Stimulated activated naive CD4-positive, alpha-beta T cell (primary cell): ENCODE measurements around the gene SERPINA1.
"Not testable (repeated sequence)": the region's sequence is repeated elsewhere in the genome, so short reads cannot be mapped to it uniquely, and the experiment has no call there.

Experiments used
- DNase-seq, 6 experiments: peaks; one replicate each; lab custom pipeline; 2025; lab: John Stamatoyannopoulos, UW

Gene SERPINA1

DNA sequence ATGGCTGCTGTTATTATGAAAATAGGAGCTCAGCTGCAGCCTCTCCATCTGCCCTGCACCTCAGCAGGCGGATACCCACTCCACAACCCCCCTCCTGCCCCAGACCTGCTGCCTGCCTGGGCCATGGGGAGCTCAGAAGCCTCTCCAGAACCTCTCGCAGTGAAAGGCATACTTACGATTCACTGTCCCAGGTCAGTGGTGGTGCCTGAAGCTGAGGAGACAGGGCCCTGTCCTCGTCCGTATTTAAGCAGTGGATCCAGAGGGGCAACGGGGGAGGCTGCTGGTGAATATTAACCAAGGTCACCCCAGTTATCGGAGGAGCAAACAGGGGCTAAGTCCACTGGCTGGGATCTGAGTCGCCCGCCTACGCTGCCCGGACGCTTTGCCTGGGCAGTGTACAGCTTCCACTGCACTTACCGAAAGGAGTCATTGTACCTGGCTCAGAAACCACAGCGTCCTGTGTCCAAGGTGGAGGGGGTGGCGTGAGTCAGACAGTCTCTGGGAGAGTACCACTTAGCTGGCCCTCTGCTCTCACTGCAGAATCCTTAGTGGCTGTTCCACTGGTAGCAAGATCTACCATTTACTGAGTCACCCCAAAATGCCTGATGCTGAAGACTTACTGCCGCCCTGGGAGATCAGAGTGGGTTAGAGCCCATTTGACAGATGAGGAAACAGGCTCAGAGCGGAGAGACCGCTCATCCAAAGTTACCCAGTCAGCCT is at the start of gene SERPINA1:
Gene SERPINA1, minus strand, starts transcription at position 219 of the 720 bp plus-strand sequence. CDS start 5,365 bp downstream, outside the sequence.
- no peak for DNase-seq

DNA sequence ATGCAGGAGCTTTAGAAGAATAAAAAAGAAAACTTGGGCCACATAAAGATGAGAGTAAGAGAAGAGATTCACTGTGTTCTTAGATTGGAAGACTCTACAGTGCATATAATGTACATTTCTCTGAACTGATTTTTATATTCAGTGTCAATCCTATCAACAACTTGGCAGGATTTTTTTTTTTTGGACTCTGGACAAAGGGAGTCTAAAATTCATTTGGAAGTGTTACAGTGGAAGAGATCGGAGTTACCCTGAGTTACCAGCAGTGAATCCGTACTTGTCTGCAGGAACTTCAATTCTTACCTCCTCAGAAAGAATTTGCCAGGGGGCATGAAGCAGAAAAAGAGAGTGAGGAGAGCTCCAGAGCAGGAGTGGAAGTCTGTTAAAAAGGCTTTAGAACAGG is 40.2 kb upstream of the SERPINA1 start:
- no peak for DNase-seq

DNA sequence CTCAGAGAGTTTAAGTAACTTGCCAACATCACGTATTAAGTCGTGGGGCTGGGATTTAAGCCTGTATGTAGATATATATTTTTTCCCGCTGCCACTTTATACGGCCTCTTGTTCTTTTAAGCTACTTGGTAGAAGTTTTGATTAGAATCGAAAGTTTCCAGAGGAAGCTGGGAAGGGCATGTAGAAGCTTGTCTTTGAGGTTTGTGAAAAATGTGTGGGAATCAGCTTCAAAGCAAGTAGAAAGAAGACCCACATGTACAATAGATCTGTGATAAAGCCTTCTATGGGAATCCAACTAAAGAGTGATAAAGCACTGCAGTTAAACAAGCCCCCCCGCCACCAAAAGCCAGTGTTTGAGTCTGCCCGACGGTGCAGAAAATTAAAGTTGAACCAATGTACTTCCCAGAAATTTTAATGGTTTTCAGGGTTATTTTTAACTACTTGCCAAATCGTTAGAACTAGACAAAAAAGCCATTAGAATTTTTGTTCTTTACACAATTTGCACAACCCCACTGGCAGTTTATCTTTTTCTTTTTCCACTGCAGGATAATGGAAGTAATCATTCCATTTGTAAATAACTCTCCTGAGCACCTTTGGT is 38.7 kb upstream of the SERPINA1 start:
- DNase-seq, result no peak

DNA sequence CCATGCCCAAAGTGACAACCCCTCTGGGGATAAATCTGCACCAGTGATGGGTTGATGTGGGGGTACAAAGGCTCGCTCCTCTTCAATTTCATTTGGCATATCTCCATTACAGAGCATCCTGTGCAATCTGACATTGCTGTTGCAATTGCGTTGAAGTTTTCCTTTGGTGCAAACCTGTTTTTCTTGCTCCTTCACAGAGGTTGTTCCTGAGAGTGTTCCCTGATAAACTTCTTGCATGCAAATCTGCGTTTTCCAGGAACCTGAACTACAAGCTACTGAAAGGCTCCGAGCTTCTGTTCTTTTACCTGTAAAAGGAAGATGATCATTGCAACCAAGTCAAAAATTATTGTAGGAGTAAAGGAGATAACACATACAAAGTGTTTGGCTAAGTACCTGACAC is 38.1 kb upstream of the SERPINA1 start:
- no peak for DNase-seq

DNA sequence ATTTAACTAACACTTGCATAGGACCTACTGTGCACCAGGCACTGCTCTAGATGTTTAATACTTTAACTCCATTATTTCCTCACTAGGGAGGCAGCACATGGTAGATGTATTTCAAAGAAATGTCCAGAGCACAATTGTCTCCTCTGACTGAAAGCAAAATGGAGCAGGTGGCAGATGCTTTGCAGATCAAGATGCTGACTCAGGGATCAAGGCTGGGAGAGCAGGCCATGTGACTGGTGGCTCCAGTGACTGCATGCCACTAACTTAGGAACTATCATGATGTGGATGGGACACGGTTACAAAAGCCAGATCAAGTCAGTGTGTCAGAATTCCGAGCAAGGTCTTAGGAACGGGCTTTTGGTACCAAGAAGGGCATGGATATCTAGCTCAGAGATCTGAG is 36.0 kb upstream of the SERPINA1 start:
- no peak for DNase-seq

DNA sequence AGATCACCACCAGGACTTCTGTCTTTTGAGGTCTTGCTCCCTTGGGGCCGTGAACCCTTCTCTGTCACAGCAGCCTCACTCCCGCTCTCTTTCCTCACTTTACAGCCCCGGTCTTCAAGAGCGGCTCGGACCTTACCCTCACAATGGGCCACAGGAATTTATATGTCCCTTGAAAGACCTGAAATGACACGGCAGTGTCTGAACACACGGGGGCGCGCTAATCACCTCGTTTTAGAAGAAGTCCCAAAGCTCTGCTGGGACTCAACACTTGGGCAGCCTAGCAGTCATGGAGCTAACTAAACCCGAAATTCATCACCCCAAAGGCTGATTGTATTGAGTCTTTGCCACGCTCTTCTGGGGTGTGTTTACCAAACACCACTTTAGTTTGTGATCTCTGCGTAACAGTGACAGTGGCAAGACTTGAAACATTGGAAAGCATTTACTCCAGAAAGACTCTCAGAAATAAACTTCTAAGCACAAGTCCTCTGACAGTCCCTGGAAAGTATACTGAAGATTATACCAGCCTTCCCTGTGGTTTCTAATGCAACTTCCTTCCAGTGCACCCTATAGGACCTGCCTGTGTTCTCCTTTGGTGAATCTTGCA is 35.2 kb upstream of the SERPINA1 start:
- no peak for DNase-seq

DNA sequence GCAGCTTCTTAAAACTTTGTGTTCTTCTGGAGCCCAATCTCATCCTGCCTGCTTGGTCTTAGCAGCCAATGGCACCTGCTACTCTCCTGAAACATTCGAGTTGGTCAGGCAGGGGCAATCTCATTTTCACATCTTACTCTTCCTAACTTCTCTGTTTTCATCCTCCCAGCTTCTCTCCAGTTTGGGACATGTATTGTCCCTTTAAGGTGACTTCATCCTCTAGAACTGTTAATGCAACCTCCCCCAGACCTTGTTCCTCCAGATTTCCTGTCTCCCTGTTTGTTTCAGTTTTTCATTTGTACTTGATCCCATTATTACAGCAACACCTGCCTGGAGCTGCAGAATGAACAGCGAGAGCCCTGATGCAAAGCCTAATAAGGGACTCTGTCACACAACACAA is 32.9 kb upstream of the SERPINA1 start:
- DNase-seq, result no peak

DNA sequence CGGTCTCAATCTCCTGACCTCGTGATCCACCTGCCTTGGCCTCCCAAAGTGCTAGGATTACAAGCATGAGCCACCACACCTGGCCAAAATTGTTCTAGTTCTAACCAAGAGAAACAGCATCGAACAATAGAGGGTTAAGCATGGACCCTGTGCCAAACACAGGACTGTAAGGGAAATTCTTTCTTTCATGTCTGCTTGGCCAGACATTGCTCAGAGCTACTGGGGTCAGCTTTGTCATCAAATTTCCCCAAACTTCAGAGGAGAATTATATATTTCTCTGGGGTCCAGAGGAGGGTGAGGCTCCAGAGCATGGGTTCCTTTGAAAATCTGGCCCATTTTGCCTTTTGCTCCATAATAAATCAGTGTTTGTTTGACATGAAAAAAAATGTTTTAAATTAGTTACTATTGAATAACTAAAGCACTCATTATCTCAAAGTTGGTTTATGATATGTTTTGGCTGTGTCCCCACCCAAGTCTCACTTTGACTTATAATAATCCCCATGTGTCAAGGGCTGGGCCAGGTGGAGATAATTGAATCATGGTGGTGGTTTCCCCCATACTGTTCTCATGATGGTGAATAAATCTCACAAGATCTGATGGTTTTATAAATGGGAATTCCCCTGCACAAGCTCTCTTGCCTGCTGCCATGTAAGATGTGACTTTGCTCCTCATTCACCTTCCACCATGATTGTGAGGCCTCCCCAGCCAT is 29.2 kb upstream of the SERPINA1 start:
- DNase-seq, result not testable (repeated sequence)

DNA sequence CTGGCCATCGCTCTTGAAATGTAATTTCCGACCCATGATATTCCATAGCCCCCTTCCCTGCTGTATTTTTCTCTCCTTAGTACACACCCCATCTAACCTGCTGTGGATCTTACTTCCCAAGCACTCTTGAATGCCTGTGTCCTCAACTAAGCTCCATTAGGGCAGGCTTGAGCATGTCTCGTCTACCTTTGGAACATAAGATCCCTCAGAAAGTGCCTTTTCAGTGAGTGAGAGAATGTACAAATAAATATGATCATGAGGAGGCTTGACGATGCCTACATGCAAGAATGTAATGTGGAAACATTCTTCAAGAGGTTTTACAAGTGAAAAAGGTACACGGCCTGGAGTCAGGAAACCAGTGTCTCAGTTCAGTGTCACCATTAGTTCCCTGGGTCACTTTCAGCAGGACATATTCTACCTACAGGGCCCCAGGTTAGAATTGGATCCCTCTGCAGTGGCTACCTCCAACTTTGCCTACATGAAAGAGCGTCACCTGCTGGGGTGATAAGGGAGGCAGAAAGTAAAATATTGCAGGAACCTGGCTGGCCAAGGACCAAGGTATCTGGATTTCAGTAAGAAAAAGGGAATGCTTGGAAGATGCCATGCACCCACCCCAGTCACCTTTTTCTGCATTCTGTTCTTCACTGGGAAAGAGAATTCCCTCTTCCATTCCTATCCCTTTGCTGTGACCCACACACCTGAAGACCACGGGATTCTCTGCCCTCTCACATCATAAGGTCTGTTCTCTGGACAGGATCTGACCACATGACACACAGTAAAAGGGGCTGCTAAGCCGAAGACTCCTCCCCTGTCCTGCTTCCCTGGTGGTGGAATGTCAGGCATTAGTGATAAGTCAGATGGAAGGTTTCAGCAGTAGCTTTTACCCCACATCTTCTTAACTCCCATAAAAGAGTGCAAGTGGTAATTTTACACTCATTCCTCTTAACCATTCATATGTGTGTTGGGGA is 24.6 kb upstream of the SERPINA1 start:
- no peak for DNase-seq

DNA sequence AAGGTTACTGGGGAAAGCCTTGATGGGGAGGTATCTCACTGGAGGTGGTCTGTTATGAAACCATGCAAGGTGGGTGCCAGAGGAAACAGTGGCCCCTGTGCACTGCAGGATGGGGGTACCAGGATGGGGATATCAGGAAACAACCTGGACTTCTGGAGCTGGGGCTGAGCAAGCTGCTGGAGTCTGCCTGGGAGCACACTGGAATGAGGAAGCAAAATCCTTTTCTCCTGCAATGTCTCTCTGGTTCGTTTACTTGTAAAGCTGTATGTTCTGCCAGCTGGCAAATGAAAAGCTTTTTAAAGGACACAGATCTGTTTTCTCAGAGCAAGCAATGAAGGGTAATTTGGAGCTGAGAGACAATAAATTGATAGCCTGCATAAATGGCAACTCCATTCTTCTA is 23.2 kb upstream of the SERPINA1 start:
- no peak for DNase-seq

DNA sequence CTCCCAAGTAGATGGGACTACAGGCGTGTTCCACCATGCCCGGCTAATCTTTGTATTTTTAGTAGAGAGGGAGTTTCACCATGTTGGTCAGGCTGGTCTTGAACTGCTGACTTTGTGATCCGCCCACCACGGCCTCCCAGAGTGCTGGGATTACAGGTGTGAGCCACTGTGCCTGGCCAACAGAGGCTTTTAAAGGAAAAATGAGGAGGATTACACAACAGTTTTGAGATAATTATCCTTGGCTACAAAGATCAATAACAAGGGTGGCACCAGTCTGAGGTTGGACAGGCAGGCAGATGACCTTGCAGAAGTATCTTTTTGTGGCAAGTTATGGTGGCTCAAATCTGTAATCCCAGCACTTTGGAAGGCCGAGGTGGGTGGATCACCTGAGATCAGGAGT is 21.0 kb upstream of the SERPINA1 start:
- DNase-seq, result not testable (repeated sequence)

DNA sequence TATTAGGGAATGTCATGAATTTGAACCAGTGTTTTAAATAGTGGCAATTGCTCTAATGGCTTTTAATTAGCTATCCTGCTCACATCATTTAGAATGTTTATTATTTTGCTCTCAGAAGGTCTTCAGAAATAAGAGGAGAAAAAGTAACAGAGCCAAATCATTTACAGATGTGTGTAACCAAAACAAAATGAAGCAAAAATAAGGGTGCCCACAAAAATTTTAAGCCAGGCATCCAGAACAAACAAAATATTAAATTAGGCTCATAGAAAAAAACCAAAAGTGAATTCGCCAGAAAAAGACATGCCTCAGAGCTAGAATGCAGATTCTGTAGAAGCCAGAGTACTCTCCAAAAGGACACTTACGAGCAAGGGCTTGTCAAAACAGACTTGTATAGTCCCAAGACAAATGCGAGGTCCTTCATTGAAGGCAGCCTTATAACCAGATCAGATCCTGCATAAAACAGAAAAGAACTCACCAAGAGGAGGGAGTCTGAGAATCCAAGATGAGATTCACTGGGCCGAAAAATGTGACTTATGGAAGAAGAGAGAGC is 20.2 kb upstream of the SERPINA1 start:
- no peak for DNase-seq

DNA sequence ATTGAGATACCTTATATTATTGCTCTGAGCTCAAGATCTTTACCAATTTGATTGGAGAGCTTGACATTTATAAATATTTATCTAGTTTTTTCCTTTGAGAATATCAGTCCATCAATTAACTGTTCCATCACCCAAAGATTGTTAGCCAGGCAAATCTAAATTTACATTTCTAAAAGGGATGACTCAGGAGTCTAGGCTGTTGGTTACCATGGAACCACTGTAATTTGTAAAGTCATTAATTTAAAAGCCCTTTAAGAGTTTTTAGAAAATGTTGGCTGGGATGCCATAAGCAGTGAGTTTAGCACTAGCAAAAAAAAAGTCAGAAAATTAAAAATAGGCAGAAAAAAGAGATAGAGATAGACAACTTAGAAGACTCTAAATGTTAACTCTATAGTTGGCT is 19.5 kb upstream of the SERPINA1 start:
- no peak for DNase-seq

DNA sequence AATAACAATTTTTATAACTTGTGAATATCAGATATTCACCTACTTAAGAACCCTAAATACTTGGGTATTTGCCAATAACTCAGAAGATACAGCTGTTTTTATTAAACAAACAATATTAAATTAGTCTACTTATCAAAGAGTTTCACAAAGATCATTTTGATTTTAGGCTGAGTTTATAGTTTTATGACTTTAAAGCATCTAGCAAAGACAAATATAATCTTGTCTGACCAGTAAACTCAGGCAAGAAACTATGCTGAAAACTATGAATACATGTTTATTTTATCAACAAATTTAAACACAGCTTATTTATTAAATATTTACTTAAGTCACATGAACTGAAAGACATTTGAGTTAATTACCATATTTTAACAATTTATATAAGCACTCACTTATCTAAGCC is 18.5 kb upstream of the SERPINA1 start:
- no peak for DNase-seq

DNA sequence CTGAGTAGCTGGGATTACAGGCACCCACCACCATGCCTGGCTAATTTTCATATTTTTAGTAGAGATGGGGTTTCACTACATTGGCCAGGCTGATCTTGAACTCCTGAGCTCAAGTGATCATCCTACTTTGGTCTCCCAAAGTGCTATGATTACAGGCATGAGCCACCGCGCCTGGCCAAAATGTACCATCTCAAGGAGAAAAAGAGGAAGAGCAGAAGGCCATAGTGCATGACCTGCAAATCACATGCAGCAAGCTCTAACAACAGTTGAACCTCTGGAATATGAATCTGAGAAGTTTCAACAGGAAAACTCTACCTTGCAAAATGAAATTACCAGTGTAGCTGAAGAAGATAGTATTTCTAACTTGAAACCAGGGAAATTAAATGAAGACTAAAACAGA is 17.1 kb upstream of the SERPINA1 start:
- DNase-seq, result no peak

DNA sequence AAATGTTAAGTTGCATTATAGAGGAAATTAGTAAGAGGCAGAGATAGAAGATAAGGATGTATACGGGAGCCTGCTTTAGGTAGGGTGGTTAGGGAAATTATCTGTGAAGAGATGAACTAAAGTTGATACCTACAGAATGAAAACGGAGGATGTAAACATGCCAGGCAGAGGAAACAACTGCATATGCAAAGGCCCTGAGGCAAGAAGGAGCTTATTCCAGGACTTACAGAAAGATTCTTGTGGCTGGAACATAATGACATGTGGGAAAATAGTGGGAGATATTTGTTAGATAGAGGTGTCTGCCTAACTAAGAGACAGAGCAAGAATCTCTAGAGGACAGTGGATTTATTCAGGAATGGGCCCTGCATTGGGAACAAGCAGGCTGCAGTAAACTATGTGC is 16.2 kb upstream of the SERPINA1 start:
- no peak for DNase-seq

DNA sequence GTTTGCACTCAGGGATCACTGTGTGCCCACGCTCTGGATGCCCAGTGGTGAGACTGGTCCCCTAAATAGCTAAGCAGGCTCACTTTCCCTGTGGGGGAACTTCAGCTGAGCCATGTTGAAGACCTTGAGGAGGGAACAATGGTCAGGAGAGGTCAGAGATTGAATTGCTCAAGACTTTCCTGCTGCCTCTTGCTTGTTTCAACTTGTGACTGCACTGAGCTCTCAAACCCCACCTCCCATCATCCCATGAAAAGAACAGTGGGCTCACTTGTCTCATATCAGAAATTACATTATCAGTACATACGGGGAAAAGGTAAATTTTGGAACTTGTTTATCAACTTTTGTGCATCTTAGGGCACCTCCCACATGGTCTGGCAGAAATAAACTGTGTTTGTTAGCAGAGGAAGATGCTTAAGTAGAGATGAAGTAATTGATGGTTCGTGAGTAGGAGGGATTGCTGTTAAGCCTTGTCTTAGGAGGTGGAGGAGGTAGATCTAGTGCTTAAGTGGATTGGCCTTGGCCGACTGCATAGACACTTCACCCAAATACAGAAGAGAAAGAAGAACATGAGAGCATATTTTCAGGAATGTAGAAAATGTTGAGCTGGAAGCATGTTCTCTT is 15.0 kb upstream of the SERPINA1 start:
- no peak for DNase-seq

DNA sequence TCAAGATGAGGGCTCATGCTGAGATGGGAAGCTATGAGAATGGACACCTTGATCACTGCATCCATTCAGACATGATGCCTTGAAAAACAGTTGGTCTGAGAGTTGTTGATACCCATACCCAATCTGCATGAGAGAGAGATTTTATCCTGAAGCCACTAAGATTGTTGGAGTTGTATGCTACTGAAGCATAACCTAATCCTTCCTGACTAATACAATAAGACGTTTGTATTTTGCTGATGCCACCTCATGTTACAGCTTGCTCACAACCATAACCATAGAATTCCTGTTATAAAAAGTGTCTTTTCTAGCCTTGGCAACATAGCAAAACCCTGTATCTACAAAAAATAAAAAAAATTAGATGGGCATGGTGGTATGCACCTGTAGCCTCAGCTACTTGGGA is 12.7 kb upstream of the SERPINA1 start:
- DNase-seq, result no peak

DNA sequence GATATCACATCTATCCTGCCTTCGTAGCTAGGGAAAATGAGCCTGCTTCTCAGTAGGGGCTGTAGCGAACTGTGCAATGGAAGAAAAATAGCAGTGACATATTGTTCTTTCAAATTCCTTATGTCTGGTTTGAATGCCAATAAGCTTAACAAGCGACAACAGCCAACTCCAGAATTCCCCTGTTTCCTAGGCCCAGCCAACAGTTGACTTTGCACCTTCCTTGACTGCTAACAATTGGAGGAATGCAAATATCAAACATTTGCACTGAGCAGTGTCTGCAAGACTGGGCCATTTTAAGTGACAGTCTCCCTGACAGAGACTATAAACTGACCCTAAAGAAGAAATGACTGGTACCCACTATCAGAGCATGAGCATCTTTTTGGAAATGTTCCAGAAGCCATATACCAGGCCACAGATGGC is 12.0 kb upstream of the SERPINA1 start:
- no peak for DNase-seq

DNA sequence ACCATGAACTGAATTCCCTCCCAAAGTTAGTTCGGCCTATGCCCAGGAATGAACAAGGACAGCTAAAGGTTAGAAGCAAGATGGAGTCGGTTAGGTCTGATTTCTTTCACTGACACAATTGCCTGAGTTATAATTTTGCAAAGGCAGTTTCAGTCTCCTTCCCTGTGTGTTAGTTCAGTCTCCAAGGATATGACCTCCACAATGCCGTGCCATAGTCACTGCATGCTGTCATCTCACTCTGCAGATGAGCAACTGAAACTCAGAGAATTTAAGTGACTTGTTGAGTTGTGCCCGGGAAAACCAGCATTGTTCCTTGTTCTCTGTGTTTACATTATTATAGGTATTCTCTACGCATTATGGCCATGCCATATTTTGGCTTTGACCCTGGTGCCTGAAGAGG is 10.1 kb upstream of the SERPINA1 start:
- DNase-seq, result no peak

DNA sequence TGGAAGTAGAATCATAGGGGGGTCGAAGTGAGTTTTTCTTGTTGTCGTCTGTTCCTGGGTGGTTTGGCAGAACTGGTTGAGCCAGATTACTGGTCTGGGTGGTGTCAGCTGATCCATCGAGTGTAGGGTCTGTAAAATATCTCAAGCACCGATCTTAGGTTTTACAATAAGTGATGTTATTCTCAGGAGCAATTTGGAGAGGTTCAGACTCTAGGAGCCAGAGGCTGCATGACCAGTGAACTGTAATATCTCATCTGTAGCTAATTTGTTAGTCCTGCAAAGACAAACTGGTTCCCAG is 9.7 kb upstream of the SERPINA1 start:
- DNase-seq, result no peak
